Inflammatory macrophage treated with lipopolysaccharide for 4 hours (primary cell): ENCODE measurements around the gene RAB7B.

Experiments used
- DNase-seq: peaks from one replicate; pipeline ENCODE4 v3.0.0-alpha.2; 2020

The RAB7B gene

DNA sequence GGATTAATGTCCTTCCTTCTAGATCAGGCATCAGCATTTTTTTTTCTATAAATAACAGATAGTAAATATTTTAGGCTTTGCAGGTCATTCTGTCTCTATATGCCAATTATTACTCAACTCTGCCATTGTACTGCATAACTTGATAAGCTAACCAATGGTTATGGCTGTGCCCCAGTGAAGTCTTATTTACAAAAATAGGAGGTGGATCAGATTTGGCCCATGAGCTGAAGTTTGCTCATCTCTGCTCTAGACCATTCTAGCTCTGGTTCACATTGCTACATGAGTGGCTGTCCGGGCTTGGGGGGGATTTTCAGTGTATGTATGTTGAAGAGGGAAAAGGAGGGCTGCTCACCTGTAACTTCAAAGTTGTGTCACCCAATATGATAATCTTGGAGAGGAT lies 10.1 kb downstream of the RAB7B start:
- DNase-seq, result no peak

DNA sequence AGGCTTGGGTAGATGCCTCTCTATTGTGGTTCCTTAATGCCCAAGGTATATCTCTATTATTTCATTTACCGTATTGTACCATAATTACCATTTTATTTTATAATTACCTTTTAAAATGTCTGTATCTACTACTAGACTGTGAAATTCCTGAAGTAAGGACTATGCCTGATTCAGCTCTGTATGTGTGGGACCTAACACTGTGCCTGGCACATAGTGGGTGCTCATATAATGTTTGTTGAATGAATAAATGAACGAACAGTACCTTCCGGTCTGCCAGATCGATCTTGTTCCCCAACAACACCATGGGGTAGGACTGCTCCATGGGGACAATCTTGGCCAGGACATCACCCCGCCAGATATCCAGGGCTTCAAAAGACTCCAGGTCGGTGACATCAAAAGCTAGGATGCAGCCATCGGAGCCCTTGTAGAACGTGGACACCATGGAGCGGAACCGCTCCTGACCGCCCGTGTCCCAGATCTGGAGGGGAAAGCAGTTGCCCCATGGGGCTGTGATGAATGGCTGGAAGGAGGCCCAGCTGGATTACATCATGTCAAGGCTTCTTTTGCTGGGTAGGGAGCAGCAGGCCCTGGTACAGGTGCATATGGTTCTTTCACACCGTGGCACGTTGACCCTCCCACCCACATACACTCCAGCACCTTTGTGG lies 10.8 kb downstream of the RAB7B start:
- DNase-seq, result no peak

DNA sequence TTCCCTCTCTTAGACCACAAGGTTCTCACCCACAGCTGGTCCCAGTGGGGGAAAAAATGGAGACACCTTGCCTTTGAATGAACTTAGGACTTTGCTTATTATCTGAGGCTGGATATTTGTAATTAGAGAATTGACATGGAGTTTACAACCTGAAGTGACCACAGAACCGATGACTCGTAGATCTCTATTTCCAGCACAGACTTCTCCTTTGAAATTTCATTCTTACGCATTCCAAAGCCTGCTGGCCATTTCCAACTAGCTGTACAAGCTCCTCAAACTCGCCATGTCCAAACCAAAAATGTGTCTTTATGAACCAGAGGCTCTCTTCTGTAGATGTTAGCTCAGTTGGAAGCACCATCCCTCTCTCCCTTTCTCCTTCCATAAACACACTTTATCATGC lies 12.0 kb downstream of the RAB7B start:
- DNase-seq, result peak; percentile 36

DNA sequence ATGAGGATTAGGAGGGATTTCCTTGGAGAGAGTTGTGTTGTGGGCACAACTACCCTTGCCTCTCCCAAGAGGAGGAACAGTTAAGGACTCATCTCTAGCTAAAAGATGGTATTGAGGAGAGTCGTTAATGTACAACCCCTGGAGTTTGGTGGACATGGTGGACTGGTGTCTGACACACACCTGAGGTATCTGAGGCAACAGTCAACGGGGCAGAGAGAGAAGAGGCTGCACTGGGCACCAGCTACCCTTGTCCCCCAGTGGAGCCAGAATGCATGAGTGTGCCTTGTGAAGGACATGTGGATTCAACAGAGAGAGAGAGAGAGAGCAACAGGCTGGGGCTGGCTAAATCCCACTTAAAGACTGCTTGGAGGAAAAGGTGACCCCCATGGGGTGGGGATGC lies 13.0 kb downstream of the RAB7B start:
- DNase-seq, result no peak

DNA sequence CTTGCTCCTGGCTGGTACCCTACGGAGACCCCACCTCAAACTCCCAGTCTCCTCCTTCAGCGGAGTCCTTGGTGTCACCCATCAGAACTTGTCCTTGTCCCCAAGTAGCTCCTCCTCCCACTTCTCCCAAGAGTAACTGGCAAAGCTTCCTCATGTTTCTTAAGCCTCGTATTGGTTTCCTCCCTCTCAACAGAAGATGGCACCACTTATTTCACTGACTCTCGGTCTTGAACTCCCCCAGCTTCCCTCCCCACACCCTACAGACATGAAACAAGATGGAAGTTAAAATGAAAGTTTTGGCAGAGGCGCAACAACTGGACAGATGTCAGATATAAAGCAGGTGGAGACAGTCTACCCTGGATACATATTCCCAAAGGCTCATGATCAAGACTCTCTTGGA lies 13.4 kb downstream of the RAB7B start:
- DNase-seq, result no peak

DNA sequence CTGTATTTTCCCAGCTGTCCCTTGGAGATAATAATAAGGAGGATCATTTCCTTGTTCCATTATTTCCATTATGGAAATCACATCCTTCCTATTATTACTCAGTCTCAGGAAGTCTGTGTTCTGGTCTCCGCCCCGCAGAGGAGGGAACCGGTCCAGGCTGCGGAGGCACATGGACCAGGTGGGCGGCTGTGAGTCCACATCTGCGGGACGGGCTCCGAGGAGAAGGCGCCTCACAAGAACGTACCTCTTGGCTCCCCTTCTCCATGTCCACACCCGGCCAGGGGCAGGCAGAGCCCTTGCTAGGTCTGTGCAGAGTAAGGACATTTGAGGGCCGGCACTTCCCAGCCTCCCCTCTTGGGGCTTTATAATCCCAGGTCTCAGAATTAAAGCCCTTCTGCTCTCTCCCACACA lies 14.6 kb downstream of the RAB7B start:
- no peak for DNase-seq

DNA sequence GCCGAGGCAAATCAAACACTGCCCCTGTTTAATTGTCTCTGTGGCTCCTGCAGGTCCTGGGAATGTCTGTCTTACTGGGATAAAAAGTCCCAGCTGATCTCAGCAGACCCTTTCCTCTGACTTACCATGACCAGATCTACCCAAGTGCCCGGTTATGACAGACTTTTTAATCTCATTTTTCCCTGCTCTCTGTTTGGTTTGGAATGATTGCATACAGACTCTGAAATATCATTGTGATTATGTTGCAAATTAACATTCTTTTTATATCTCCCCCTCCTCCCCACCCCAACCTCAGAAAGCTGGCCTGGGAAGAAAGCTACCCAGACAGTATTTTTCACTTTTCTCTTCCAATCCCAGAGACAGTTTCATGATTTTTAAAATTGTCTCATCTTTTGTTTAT lies 16.3 kb downstream of the RAB7B start:
- no peak for DNase-seq

DNA sequence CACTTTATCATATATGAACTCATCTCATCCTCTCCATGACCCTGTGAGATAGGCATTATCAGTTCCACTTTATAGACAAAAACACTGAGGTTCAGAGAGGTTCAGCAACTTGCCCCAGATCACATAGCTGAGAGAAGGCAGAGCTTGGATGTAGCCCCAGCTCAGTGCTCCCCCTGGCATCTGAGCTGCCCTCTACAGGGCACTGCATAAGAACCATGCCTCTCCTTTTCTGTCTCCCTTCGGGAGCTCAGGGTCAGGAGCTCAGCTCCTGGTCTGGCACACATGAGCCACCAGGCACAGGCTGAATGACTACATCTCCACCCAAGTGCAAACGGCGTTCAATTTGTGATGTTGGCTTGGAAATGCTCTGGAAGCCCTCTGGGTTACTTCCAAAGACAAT lies 16.9 kb downstream of the RAB7B start:
- DNase-seq, result no peak

DNA sequence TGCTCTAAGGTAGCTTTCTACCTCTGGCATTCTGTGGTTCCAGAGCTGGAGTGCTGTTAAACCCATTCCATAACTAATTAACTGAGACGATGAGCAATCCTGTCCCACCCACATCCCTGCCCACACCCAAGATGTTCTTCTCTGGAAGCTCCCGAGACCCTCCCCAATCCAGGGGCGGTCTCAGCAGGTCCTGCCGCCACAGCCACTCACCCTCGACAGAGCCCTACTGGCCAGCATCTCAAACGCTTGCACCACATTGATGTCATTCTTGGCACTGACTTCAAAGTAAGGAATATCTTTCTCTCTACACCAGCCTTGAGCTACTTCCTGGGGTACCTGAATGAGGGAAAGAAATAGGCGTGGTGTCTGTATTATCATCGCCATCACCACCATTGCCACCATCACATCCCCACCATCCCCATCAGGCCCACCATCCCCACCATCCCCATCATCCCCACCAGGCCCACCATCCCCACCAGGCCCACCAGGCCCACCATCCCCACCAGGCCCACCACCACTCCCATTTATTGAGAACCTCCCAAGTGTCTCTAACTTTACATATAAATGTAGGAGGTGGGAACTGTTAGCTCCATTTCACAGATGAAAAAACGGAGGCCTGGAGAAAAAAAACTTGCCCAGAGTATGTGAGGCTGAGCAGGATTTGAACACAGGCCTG lies 17.7 kb downstream of the RAB7B start:
- no peak for DNase-seq

DNA sequence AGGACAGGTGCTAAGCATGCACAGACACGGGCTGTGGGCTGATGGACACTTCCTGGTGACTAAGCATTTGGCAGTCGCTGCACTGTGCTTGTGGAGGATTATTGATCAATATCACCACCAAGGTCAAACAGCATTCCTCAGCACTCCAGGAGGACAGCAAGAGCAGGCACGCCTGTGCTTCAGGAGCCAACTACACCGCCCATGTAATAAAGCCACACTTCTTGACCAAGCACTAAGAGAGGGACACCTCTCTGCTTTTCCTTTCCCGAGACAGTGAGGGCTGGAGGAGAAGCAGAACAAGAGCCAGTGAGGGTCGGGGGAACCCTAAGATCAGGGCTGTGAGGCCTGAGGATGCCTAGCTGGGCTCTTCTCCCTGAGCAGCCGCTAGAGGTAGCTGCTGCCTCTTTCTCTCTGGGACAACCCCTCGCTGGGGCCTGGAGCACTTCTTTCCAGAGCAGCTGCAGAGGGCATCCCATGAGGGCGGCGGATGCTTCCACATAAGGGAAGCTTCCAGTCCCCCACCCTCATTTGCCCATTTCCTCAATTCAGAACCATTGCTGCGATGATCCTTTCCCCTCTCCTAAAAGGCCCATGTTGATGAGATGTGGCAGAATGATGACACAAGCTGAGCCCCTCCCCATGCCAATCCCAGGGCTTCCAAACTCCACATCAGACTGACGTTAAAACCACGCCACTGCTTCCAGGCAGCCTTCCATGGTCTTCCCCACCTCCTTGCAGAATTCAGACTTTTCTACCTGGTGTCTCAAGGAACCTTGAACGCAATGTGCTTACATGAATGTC lies 19.1 kb downstream of the RAB7B start:
- peak; percentile 60 for DNase-seq

DNA sequence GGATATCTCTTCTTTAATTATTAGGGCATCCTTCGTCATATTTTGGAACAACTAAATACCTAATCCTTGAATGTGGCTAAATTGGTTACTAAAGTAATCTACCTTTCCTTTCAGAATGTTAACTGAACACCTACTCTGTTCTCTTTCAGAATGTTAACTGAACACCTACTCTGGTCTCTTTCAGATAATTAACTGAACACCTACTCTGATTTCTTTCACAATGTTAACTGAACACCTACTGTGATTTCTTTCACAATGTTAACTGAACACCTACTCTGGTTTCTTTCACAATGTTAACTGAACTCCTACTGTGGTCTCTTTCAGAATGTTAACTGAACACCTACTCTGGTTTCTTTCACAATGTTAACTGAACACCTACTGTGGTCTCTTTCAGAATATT lies 21.9 kb downstream of the RAB7B start:
- DNase-seq, result no peak

DNA sequence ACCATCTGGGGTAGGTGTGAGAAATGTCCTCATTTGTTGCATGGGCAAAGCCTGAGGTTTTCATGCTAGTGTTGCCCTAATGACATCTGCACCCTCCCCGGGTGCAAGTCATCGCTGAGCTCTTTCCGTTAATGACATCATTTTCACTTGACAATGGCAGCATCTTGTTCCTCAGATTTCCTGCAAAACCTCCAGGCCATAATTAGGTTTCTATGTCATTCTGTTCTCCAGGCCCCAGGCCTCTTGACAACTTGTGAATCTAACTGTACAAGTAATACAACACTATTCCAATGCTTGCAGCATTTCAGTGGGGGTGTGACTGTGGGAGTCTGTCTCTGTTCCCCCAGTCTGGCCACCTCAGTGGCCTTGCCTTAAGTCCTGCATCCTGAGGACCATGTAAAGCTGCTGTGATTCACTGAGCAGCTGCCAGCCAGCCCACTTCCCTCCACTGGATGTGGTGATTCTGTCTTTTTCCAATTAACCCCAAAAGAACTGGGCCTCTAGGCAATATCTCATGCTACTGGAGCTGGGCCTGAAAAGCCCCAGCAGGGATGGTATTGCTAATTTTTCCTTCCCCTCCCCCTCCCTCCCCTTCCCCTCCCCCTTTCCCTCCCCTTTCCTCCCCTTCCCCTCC lies 22.8 kb downstream of the RAB7B start:
- peak; percentile 36 for DNase-seq

DNA sequence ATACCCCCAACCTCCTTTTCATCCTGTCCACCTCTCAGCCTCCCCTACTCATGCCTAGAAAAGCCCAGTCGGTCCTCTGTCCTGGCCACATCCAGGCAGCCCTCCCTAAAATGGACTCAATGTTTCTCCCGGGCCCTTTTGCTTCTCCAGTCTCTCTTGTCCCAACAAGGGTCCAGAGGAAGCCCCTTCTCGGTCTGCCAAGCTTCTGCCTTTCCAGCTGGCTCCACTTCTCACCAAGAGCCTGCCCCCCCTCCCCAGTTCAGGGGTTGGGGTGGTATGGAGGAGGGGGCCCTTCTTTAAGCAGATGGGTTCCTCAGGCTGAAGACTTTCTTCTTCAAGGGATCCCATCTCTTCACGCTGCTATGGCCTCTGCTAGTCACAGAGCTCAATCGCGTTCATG lies 23.9 kb downstream of the RAB7B start:
- DNase-seq, result no peak

DNA sequence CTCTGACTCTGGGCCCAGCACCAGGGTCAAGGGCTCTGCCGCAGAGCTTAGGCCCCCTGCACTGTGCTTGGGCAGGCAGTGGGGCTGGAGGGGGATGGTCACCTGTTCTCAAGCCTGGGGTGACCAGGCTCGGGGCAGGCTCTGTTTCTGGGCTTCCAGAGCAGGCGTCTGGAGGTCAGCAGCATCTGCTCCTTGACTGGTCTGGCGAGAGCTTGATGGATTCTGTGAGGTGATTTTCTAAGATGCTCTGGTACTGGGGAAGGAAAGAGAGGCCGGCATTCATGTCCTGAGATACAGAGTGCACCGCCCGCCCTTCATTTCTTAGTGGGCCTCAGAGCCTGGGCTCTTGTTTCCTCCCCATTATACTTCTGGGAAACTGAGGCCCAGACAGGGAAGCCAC lies 24.5 kb downstream of the RAB7B start:
- DNase-seq, result no peak

DNA sequence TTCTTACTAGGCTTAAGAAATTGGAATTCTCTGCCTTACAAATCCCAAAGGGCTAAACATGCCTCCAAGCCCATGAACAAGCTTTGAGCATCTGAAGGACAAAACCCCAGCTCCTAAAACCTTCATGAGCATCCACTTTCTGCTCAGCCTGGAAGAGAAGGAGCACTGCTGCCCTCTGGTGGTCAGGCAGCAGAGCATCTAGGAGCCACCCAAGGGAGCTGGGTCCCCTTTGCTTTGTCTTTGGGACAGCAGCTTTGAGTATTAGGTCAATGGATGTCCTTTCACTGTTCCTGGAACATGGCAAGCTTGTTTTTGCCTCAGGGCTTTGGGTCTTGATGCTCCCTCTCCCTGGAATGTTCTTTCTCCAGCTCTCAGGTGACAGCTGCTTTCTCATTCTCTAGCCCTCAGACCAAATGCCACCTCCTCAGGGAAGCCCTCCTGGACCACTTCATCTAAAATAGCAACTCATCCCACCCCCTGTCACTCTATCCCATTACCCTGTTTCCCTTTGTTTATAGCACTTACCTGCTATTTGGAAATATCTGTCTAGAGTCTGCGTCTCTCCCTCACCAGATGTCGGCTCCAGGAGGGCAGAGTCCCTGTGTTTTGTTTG lies 25.7 kb downstream of the RAB7B start:
- peak; percentile 65 for DNase-seq

DNA sequence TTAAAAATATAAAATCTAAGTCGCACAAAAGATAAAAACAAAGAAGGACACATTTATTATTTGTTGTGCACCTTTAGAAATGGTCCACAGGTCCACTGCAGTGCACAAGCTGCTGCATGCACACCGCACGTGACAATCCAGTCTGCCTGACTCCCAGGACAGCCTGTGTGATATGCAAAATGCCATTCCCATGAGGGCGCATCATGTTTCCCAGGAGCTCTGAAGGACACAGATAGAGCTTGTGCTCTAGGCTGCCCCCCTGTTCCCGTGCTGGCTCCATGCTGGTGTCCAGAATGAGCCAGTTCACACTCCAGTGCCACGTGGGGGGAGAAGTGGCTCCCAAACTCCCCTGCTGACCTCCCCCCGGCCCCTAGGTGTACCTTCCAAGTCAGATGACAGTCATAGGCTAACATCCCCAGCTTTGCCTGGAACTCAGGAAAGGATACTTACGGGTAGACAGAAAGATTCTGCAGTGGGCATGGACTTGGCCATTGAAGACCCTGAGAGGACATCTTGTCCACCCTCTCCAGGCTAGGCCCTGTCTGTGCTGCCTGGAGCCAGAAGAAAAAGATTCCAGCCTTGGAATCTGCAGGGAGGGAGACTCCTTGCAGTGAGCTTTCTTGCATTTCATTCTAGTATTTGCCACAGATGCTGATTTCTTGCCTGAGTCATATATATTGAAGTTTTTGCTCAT lies 26.3 kb downstream of the RAB7B start:
- DNase-seq, result no peak

DNA sequence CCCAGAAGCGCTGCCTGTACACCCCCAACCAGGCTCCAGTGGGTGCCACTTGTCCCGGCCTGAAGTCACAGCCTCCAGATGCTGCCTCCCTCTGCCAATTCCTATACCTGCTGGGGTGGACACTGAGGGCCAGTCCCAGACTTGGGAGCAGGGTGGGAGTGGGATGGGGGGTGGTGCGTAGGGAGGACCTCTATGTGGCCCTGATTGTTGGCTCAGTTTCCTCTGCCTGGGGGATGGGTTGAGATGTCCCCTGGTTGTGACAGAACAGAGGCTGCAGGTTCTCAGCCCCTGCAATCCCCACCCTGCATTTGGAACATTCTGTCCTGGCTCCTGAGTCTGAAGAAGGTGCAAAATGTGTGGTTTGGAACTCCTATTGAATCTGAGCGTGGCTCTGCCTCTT lies 27.2 kb downstream of the RAB7B start:
- DNase-seq, result no peak

DNA sequence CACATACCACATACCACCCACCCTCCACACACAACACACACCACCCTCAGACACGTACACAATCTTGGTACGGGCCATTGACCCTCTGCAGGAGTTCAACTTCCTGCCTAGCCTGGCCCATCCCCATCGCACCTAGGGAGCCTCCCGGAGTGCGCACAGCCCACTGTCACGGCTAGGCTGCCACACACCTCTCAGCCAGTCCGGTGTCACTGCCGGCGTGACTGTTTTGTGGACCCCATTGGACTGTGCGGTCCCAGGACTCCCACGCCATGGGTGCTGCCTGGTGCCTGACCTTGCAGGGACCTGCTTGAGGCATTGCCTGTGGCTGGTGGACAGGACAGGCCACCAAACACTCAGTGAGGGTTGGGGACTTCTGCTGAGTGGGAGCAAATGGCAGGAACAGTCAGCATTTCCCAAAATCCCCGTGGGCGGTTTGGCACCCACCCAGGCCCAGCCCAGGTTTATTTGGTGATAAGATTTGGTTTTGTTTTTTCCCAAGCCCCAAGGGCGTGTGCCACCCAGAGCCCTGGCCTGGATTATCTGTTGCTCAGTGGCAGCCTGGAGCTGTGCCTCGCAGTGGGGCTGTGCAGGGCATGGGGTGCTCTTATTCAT lies 27.7 kb downstream of the RAB7B start:
- no peak for DNase-seq

DNA sequence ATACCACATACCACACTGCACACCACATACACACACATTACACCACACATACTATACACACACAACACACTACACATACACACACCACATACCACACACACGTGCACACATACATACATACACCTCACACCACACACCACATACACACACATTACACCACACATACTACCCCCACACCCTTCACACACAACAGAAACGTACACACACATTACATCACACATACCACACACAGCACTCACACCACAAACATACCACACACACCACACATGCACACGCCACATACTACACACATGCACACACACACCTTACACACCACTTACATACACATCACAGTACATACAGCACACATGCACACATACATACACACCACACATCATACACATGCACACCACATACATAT lies 28.5 kb downstream of the RAB7B start:
- no peak for DNase-seq

DNA sequence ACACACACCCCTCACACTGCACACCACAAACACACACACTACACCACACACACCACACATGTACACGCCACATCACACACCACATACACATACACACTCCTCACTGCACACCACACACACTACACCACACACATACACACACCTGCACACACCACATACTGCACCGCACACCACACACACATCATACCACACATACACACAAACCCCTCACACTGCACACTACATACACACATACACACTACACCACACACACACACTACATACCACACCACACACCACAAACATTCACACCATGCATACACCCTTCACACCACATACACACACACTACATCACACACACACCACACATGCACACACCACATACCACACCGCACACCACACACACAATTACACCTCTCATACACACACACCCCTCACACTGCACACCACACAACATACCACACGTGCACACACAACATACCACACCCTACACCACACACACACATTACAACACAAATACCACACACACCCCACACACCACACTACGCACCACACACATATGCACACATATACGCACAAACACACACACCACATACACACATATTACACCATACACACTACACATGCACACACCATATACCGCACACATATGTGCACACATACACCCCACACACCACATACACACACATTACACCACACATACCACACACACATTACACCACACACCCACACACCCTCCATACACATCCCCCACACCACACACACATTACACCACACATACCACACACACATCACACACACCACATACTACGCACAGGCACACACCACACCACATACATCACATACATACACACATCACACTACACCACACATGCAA lies 29.6 kb downstream of the RAB7B start:
- DNase-seq, result no peak

DNA sequence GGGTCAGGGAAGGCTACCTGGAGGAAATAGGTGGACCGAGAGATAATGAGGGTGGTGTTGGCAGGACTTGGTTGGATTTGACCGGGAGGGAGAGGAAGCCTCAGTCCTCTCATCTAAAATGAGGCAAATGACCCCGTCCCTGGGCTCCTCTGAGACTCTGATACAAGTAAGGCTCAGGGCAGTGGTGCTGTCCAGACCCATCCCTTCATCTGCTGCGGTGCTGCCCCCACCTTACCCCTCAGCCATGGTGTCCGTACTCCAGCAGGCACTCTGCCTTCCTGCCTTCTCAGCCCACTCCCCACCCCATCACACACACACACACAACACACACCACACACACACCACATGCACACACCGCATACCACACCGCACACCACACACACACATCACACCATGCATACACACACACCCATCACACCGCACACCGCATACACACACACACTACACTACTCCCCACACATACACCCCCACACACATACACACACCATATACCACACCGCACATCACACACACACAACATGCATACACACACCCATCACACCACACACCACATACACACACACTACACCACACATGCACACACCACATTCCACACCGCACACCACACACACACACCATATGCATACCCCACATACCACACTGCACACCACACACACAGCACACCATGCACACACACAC lies 30.6 kb downstream of the RAB7B start:
- no peak for DNase-seq
